ENCODE measurements around the gene CARM1. TPM values are rescaled to one million over a fixed set of nuclear protein-coding genes. Genes with fewer than 3 reads are reported as not detected.

The CARM1 gene
- total and polyA plus RNA-seq, 2 experiments from 2014 or later: 43.3 to 118 TPM

DNA sequence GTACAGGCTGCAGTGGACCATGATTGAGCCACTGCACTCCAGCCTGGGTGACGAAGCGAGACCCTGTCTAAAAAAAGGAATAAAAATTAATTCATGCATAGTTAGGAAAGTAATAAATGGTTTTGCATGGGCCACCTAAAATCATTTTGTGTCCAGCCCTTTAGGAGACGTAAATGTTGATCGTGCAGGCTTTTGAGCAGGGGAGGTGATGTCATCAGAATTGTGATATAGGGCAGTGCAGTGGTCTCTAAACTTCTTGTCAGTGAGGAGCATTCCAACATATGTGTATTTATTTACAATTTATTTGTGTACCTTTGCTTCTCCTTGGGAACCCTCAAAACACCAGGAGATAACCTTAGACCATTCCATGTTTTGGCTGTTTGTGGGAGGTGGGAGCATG is 92.5 kb downstream of the CARM1 start:
- TF ChIP-seq, protein P1, sequence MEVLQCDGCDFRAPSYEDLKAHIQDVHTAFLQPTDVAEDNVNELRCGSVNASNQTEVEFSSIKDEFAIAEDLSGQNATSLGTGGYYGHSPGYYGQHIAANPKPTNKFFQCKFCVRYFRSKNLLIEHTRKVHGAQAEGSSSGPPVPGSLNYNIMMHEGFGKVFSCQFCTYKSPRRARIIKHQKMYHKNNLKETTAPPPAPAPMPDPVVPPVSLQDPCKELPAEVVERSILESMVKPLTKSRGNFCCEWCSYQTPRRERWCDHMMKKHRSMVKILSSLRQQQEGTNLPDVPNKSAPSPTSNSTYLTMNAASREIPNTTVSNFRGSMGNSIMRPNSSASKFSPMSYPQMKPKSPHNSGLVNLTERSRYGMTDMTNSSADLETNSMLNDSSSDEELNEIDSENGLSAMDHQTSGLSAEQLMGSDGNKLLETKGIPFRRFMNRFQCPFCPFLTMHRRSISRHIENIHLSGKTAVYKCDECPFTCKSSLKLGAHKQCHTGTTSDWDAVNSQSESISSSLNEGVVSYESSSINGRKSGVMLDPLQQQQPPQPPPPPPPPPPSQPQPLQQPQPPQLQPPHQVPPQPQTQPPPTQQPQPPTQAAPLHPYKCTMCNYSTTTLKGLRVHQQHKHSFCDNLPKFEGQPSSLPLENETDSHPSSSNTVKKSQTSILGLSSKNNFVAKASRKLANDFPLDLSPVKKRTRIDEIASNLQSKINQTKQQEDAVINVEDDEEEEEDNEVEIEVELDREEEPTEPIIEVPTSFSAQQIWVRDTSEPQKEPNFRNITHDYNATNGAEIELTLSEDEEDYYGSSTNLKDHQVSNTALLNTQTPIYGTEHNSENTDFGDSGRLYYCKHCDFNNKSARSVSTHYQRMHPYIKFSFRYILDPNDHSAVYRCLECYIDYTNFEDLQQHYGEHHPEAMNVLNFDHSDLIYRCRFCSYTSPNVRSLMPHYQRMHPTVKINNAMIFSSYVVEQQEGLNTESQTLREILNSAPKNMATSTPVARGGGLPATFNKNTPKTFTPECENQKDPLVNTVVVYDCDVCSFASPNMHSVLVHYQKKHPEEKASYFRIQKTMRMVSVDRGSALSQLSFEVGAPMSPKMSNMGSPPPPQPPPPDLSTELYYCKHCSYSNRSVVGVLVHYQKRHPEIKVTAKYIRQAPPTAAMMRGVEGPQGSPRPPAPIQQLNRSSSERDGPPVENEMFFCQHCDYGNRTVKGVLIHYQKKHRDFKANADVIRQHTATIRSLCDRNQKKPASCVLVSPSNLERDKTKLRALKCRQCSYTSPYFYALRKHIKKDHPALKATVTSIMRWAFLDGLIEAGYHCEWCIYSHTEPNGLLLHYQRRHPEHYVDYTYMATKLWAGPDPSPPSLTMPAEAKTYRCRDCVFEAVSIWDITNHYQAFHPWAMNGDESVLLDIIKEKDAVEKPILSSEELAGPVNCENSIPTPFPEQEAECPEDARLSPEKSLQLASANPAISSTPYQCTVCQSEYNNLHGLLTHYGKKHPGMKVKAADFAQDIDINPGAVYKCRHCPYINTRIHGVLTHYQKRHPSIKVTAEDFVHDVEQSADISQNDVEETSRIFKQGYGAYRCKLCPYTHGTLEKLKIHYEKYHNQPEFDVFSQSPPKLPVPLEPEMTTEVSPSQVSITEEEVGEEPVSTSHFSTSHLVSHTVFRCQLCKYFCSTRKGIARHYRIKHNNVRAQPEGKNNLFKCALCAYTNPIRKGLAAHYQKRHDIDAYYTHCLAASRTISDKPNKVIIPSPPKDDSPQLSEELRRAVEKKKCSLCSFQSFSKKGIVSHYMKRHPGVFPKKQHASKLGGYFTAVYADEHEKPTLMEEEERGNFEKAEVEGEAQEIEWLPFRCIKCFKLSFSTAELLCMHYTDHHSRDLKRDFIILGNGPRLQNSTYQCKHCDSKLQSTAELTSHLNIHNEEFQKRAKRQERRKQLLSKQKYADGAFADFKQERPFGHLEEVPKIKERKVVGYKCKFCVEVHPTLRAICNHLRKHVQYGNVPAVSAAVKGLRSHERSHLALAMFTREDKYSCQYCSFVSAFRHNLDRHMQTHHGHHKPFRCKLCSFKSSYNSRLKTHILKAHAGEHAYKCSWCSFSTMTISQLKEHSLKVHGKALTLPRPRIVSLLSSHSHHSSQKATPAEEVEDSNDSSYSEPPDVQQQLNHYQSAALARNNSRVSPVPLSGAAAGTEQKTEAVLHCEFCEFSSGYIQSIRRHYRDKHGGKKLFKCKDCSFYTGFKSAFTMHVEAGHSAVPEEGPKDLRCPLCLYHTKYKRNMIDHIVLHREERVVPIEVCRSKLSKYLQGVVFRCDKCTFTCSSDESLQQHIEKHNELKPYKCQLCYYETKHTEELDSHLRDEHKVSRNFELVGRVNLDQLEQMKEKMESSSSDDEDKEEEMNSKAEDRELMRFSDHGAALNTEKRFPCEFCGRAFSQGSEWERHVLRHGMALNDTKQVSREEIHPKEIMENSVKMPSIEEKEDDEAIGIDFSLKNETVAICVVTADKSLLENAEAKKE (CRISPR knock-in tag; IDR thresholded peaks at IDR 0.05): no peak
- TF ChIP-seq NANOG (IDR thresholded peaks at IDR 0.05; ENCODE audit: borderline replicate concordance) (no peak), JUNB (IDR thresholded peaks at IDR 0.05; ENCODE audit: unreplicated experiment) (no peak), ZNF331 (CRISPR knock-in tag; IDR thresholded peaks at IDR 0.05; ENCODE audit: low read depth) (no peak), EZH2phosphoT487 (IDR thresholded peaks at IDR 0.05; ENCODE audit: unreplicated experiment) (no peak), ZNF114 (CRISPR knock-in tag; IDR thresholded peaks at IDR 0.05) (no peak), POLR2AphosphoS5 (IDR thresholded peaks at IDR 0.05; ENCODE audit: low read depth) (no peak), EZH2 (IDR thresholded peaks at IDR 0.05; ENCODE audit: low read depth, unreplicated experiment) (no peak), CREB1 (CRISPR knock-in tag; IDR thresholded peaks at IDR 0.05; ENCODE audit: low read depth) (no peak), STAT1 (IDR thresholded peaks at IDR 0.05; ENCODE audit: unreplicated experiment) (no peak), ETS1 (IDR thresholded peaks at IDR 0.05) (no peak)
- TF ChIP-seq, protein P2, sequence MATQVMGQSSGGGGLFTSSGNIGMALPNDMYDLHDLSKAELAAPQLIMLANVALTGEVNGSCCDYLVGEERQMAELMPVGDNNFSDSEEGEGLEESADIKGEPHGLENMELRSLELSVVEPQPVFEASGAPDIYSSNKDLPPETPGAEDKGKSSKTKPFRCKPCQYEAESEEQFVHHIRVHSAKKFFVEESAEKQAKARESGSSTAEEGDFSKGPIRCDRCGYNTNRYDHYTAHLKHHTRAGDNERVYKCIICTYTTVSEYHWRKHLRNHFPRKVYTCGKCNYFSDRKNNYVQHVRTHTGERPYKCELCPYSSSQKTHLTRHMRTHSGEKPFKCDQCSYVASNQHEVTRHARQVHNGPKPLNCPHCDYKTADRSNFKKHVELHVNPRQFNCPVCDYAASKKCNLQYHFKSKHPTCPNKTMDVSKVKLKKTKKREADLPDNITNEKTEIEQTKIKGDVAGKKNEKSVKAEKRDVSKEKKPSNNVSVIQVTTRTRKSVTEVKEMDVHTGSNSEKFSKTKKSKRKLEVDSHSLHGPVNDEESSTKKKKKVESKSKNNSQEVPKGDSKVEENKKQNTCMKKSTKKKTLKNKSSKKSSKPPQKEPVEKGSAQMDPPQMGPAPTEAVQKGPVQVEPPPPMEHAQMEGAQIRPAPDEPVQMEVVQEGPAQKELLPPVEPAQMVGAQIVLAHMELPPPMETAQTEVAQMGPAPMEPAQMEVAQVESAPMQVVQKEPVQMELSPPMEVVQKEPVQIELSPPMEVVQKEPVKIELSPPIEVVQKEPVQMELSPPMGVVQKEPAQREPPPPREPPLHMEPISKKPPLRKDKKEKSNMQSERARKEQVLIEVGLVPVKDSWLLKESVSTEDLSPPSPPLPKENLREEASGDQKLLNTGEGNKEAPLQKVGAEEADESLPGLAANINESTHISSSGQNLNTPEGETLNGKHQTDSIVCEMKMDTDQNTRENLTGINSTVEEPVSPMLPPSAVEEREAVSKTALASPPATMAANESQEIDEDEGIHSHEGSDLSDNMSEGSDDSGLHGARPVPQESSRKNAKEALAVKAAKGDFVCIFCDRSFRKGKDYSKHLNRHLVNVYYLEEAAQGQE (IDR thresholded peaks at IDR 0.05; ENCODE audit: unreplicated experiment): no peak
- TF ChIP-seq, protein P3, sequence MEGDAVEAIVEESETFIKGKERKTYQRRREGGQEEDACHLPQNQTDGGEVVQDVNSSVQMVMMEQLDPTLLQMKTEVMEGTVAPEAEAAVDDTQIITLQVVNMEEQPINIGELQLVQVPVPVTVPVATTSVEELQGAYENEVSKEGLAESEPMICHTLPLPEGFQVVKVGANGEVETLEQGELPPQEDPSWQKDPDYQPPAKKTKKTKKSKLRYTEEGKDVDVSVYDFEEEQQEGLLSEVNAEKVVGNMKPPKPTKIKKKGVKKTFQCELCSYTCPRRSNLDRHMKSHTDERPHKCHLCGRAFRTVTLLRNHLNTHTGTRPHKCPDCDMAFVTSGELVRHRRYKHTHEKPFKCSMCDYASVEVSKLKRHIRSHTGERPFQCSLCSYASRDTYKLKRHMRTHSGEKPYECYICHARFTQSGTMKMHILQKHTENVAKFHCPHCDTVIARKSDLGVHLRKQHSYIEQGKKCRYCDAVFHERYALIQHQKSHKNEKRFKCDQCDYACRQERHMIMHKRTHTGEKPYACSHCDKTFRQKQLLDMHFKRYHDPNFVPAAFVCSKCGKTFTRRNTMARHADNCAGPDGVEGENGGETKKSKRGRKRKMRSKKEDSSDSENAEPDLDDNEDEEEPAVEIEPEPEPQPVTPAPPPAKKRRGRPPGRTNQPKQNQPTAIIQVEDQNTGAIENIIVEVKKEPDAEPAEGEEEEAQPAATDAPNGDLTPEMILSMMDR (conservative IDR thresholded peaks at IDR 0.05; ENCODE audit: low read depth in 2 of 2): no peak
- H3K27ac Mint-ChIP-seq: no peak overlapping the region
- Histone ChIP-seq H3K36me3 (ENCODE audit: insufficient read depth) (no peaks in the 10 kb centered on the region; the same call in 1 of the 2 replicates), H3K27me3 (ENCODE audit: insufficient read depth) (no peaks in the 10 kb centered on the region), H3K4me1 (ENCODE audit: insufficient read depth) (peaks cover 27% of the 10 kb centered on the region; the same call in 1 of the 2 replicates), H3K79me2 (replicated peaks; ENCODE audit: insufficient read depth) (peaks cover 76% of the 10 kb centered on the region), H4K20me1 (replicated peaks; ENCODE audit: insufficient read depth) (peaks cover 48% of the 10 kb centered on the region), H3K27ac (ENCODE audit: low read depth) (0 out of 2 replicates have a peak overlapping the region, but pooled peaks have one; percentile 32), H3K4me3 (no peak overlapping the region), H2AFZ (no peak overlapping the region), H3K4me2 (no peak overlapping the region), H3F3A (replicated peaks; ENCODE audit: low read depth) (0 out of 2 replicates have a peak, but pooled peaks cover 17% of the 10 kb centered on the region), H3K9me2 (ENCODE audit: insufficient read depth) (no peaks in the 10 kb centered on the region)
- peak overlapping the region; percentile 6; the same call in 1 of the 3 replicates for H3K4me3 Mint-ChIP-seq
- no peak for ATAC-seq
- peaks cover 33% of the 10 kb centered on the region for H3K36me3 Mint-ChIP-seq (ENCODE audit: low read depth)
- peaks cover 15% of the 10 kb centered on the region for H3K27me3 Mint-ChIP-seq (ENCODE audit: insufficient read depth, low read depth, poor library complexity)
- peaks cover 43% of the 10 kb centered on the region for H3K4me1 Mint-ChIP-seq
- H3K9me3 Mint-ChIP-seq: no peaks in the 10 kb centered on the region
- DNase-seq (ENCODE audit: low spot score): no peak
